CD4-positive, alpha-beta T cell treated with Interleukin-2 at 100 ng/mL for 4 hours (primary cell): ENCODE results near the gene LYG1.
"Not testable (repeated sequence)": the region's sequence is repeated elsewhere in the genome, so short reads cannot be mapped to it uniquely, and the experiment has no call there.

Experiments used
- DNase-seq: peaks from one replicate; pipeline ENCODE4 v3.0.0-alpha.2; 2020; ENCODE audit warnings: low spot score

LYG1 gene

DNA sequence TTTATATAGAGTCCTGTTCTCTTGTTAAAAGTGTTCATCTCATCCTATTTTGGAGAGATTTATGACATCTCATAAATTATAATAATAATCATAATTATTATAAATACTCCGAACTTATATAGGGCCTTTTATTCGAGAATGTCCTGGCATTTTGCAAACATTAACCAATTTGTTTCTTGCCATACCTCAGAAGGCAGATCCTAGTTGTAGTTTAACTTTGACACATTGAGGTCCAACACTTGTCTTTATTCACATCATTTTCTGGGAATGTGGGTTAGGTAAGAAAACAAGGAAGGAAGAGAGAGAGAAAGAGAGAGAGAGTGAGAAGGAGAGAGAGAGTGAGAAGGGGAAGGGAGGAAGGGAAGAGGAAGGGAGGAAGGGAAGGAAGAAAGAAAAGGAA is at the start of gene LYG1:
Gene LYG1 (minus strand): TSS at position 101 of the 400 bp plus-strand sequence. CDS start 5,527 bp downstream, outside the sequence.
- DNase-seq: not testable (repeated sequence)

DNA sequence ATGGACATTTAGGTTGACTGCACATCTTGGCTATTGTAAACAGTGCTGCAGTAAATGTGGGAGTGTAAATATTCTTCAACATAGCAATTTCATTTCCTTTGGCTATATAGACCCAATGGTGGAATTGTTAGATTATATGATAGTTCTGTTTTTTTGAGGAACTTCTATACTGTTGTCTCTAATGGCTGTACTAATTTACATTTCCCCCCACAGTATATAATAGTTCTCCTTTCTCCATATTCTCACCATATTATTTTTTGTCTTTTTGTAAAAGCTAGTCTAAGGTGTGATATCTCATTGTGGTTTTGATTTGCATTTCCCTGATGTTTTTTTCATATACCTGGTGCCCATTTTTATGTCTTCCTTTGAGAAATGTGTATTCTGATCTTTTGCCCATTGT is 49.2 kb upstream of the LYG1 start:
- no peak for DNase-seq

- DNase-seq: peak; percentile 3
These were observed 47.2 kb upstream of the LYG1 start for GRCh38 chr2:99348173-99348572.

GRCh38 chr2:99346218-99346617 is 45.2 kb upstream of the LYG1 start:
- DNase-seq: no peak

DNA sequence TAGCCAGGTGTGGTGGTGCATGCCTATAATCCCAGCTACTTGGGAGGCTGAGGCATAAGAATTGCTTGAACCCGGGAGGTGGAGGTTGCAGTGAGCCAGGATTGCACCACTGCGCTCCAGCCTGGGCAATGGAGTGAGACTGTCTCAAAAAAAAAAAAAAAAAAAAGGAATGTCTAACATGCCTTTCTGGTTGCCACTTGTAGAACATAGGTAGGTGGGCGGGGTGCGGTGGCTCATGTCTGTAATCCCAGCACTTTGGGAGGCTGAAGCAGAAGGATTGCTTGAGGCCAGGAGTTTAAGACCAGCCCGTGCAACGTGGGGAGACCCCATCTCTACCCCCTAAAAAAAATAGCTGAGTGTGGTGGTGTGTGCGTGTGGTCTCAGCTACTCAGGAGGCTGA is 44.4 kb upstream of the LYG1 start:
- not testable (repeated sequence) for DNase-seq

DNA sequence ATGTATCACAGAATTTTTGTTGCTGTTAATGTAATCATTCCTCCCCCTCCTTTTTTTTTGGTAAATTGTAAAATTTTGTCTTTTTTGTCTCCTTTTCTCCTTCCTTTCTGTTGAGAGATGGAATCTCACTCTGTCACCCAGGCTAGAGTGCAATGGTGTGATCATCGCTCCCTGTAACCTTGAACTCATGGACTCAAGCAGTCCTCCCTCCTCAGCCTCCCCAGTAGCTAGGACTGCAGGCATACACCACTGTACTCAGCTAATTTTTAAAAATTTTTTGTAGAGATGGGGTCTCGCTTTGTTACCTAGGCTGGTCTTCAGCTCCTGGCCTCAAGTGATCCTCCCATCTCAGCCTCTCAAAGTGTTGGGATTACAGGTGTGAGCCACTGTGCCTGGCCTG is 41.5 kb upstream of the LYG1 start:
- DNase-seq: no peak

- DNase-seq: no peak
These were observed 39.8 kb upstream of the LYG1 start for GRCh38 chr2:99340669-99341236.

DNA sequence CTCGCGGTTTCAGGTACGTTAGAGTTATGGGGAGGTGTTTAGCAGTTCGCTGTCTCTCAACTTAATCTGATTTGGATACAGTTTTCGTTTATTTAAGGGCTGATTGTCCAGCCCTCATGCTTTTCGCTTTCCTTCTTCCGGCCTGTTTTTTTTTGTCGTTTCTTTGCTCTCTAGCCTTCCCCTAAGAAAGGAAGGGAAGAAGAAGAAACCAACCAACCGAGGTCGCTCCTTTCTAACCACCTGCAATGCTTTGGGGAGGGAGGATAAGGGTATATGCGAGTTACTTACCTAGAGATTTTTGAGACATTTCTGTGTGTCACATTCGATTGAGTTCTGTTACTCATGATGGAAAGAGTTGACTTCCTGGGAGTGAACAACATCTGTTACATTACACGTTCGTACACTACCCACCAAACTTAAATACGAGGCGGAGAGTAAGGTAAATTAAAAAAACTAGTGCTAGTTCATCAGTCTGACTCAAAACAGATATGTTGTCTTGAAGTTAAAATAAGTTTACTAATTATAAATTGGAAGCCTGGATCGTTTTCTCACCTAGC is 37.1 kb upstream of the LYG1 start:
- DNase-seq: peak; percentile 12

DNA sequence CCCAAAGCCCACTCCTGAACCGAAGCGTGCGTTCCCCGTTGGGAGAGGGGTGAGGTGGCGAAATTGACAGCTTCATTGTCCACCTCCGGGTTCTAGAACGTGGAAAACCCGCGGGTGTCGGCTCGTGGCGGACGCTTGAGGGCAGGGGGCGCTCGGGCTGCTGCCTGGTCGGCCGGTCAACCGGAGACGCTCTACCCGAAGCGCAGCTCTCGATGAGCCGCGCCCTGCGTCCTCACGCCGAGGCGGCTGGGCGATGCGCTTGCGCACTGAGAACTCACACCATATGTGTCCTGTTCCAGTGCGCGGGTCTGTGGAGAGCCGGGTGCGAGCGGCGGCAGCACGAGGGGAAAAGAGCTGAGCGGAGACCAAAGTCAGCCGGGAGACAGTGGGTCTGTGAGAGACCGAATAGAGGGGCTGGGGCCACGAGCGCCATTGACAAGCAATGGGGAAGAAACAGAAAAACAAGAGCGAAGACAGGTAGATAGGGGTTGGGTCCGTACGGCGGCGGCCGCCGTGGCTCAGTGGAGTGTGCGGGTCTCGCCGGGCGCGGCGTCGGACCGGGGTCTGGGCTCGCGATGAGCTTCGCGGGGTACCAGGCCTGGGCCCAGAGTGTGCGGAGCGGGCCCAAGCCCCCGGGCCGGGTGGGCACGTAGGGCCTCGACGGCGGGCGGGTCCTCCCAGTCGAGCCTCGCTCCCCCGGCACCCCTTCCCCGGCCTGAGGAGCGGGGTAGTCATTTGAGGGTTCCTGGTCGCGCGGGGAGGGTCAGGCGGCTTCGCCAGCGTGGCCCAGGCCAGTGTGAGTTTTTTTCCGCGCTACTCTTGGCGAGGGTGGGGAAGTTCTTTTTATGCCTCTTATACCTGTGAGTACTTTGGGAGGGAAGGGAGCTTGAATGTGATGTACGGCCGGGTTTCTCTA is 36.4 kb upstream of the LYG1 start, which contains the start of gene EIF5B:
Gene EIF5B (plus strand): TSS at position 277 of the 916 bp plus-strand sequence. CDS start 166 bp downstream, at position 443.
- peak; percentile 97 for DNase-seq

GRCh38 chr2:99336804-99337112 is 35.8 kb upstream of the LYG1 start:
- no peak for DNase-seq

DNA sequence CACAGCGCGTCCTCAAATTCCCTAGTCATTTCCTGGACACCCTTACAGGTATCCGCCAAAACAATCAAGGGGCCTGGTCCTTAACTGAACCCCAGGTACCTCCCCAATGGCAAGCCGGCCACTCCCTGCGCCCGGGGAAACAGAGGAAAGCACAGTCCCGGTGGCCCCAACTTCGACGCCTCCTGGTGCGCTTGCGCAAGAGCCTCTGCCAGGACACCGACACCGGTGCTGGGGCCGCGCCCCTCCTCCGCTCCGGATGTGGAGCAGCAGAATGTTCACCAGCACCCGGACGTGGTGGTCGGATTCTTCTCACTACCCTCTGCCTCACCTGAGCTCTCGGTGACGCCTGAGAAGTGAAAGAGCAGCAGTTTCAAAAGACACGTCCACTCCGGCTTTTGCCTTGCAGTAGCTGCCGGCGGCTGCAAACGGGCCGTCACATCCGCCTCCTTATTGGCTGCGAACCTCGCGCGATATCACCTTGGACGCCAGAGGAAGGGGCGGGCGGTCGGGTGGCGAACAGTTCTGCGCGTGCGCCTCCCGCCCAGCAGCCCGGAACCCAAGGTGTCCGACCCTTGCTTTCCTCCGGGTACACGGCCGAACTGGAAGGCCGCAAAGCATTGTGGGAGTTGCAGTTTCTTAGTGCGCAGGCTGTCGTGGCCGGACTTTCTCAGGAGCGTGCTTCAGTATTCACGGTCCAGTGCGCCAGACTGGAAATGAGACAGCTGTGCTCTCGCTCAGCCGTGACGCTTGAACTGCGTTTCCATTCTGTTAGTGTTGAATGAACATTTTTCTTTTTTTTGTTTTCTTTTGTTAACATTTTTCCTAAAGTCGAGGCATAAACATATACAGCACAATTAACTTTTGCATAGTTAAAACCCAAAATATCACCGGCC is 35.2 kb upstream of the LYG1 start, which contains the start of gene TXNDC9:
Gene TXNDC9 (minus strand): TSS at position 423 of the 893 bp plus-strand sequence. CDS start 3,123 bp downstream, outside the sequence.
- peak; percentile 99 for DNase-seq

DNA sequence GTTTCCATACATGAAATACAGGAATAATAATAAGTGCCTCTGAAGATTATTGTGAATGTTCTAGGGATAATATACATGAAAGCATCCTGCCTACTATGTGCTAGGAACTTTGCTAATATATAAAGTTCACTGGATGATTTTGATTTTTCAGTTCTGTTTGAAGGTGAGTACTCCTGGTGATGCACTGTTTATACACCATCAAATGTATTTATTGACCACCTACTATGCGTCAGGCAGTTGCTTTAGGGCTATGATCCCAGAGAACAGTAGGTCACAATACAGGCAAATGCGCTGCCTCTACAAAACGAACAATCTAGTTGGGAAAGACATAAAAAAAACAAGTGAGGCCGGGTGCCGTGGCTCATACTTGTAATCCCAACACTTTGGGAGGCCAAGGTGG is 24.4 kb upstream of the LYG1 start:
- no peak for DNase-seq

GRCh38 chr2:99317873-99318200 is 16.8 kb upstream of the LYG1 start:
- not testable (repeated sequence) for DNase-seq

DNA sequence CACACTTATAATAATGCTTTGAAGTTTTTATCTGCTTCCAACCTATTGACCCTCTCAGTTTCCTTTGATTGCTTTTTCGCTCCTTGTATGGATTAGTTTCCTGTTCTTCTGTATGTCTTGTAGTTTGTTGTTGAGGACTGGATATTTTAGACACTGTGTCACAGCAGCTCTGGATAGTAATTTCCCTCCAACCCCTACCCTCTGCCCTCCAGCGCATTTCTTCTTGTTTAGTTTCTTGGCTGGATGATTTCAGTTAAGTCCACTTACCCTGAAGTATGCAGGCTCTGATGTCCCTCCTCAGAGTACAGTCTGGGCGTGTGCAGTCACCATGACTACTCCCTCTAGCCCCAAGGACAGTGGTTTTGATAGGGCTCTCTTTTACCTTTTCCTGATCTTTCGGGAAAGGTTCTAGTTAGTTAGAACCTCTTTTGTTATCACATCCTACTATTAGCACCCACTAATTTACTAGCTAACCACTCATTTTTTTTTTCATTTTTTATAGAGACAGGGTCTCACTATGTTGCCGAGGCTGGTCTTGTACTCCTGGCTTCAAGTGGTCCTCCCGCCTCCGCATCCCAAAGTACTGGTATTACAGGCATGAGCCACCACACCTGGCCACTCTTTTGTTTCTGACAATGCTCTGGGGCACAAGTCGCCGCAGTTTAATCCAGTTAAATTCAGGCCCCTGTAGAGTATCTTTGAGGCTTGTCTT is 16.3 kb upstream of the LYG1 start:
- no peak for DNase-seq

DNA sequence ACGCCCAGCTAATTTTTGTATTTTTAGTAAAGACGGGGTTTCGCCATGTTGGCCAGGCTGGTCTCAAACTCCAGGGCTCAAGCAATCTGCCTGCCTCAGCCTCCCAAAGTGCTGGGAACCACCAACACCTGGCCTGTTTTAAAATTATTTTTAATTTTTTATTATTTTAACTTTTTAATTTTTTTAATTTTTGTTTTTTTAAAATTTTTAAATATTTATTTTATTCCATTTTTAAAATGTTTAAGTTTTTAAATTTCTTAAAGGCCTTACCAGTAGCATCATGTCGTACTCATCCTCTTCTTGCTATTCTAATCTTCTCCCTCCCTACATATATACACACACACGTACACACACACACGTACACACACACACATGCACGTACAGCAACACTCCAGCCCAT is 1.4 kb downstream of the LYG1 start:
- no peak for DNase-seq

GRCh38 chr2:99297994-99298393 is 3.0 kb downstream of the LYG1 start:
- DNase-seq: no peak

- DNase-seq: no peak
These were observed 15.5 kb downstream of the LYG1 start for GRCh38 chr2:99285526-99285925.

- no peak for DNase-seq
These were observed 20.9 kb downstream of the LYG1 start for GRCh38 chr2:99279969-99280695.

DNA sequence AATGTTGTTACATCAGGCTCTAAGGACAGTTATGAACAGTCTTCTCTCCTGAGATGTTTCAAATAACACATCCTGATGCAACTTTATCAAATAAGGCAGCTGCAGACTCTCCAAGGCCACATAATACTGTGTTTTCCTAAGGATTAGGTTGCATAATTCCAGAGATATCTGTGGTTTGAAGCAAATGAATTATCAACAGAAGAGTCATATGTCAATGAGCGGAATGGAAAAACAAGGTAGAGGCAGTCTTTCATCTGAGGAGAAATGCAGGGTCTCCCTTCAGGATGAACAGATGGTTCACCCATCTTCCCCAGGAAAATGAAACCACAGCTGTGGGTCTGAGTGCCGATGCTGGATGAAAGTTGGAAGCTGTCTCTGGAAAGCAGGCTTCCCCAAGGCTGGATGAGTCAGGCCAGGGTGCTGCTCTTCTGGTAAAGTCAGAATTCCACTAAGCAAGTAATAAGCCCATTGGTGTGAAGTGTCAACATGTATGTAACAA is 22.2 kb downstream of the LYG1 start:
- DNase-seq: no peak

- DNase-seq: not testable (repeated sequence)
These were observed 22.7 kb downstream of the LYG1 start for GRCh38 chr2:99278195-99278765.
